Measurements from ENCODE around the gene GSG1L.

GRCh38 chr16:27966756-27967155 lies 96.8 kb downstream of the GSG1L start:
- TF ChIP-seq CTCF (IDR thresholded peaks at IDR 0.05; ENCODE audit: poor library complexity) (no peak), EZH2phosphoT487 (IDR thresholded peaks at IDR 0.05; ENCODE audit: low read depth, severe bottlenecking, unreplicated experiment) (no peak), EZH2 (IDR thresholded peaks at IDR 0.05; ENCODE audit: borderline replicate concordance) (no peak)
